Right ventricle myocardium superior (tissue), 1 donor: Measurements from ENCODE around the gene MALT1. TPM values are rescaled to one million over a fixed set of nuclear protein-coding genes. Genes with fewer than 3 reads are reported as not detected.
"Not testable (repeated sequence)": the region's sequence is repeated elsewhere in the genome, so short reads cannot be mapped to it uniquely, and the experiment has no call there.

ENCODE experiments used
- ATAC-seq: fragments of 200-7000 bp; cut with Tn5 transposase; one replicate; pipeline ENCODE4 v1.9.1; 2020; ENCODE audit warnings: mild to moderate bottlenecking; ENCODE audit not compliant: poor library complexity
- DNase-seq: peaks from one replicate; pipeline ENCODE4 v3.0.0-alpha.2; 2020
- intact Hi-C: fragments of 100-400 bp; cut with DNase I; formaldehyde crosslinking; loops from one replicate; pipeline ENCODE4 v1.11.2; 2022
- total RNA-seq: library from RNA; stranded (reverse); fragmentation: NEBNext Ultra II Directional; extraction: Animal tissue kit (Norgen Biotek cat#: 25700); gene quantifications from one replicate; pipeline ENCODE4 v1.2.1, GENCODE V29; 2021
- donor health status: DM: no; HTN: yes; CAD: no; lungs with severe emphysema.

Gene MALT1
- total RNA-seq, 1 donor from 2014 or later, result 10.2 TPM

GRCh38 chr18:58649966-58650816 lies 21.1 kb upstream of the MALT1 start:
- intact Hi-C loops, result no loop called here
- DNase-seq, result no peak
- no peak for ATAC-seq

- DNase-seq, intact Hi-C loops, ATAC-seq: not testable (repeated sequence)
These were observed 20.4 kb upstream of the MALT1 start for GRCh38 chr18:58650830-58651229.

DNA sequence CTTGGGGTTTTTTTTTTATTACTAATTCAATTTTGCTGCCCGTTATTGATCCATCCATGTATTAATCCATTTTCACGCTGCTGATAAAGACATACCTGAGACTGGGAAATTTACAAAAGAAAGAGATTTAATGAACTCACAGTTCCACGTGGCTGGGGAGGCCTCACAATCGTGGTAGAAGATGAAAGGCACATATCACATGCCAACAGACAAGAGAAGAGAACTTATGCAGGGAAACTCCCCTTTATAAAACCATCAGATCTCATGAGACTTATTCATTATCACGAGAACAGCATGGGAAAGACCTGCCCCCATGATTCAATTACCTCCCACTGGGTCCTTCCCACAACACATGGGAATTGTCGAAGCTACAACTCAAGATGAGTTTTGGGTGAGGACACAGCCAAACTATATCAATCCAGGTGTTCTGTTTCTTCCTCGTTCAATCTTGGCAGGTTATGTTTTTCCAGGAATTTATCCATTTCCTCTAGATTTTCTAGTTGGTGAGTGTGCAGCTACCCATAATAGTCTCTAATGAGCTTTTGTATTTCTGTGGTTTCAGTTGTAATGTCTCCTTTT lies 18.0 kb upstream of the MALT1 start:
- DNase-seq, intact Hi-C loops, ATAC-seq: not testable (repeated sequence)

- intact Hi-C loops, result no loop called here
- ATAC-seq (no peak), DNase-seq (no peak)
These were observed 17.3 kb upstream of the MALT1 start for GRCh38 chr18:58653814-58654509.

GRCh38 chr18:58654896-58655614 lies 16.2 kb upstream of the MALT1 start:
- DNase-seq (no peak), ATAC-seq (no peak)

DNA sequence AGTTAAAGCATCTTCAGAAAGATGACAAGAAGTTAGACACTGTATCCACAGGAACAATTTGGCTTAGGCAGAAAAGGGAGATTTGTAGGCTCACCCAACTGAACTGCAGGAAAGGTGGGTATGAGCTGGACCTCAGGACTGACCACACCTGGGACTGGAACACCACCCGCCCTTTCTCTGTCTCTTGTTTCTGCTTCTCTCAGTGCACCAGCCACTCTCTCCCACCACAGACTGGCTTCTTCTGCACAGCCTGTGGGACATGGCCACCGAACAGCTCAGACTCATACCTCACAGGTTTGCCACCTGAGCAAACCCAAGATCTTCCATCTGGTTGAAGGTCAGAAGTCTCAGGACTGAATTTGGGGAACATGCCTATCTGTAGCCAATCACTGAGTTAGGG lies 14.2 kb upstream of the MALT1 start:
- no peak for DNase-seq
- no peak for ATAC-seq
- intact Hi-C loops, result no loop called here

More at GRCh38 chr18:58654896-58655614, 16.2 kb upstream of the MALT1 start:
- intact Hi-C loops, result no loop called here

GRCh38 chr18:58657494-58657893 lies 13.8 kb upstream of the MALT1 start:
- ATAC-seq, result peak; percentile 18
- intact Hi-C loops, result no loop called here

GRCh38 chr18:58659691-58660090 lies 11.6 kb upstream of the MALT1 start:
- no peak for DNase-seq
- no peak for ATAC-seq
- intact Hi-C loops, result loop anchor here (10.0 kb wide), 1 partner anchor 135 kb away; no protein-coding TSS in a partner anchor

More at GRCh38 chr18:58657494-58657893, 13.8 kb upstream of the MALT1 start:
- no peak for DNase-seq

- ATAC-seq (no peak), DNase-seq (no peak)
- intact Hi-C loops, result loop anchor here (10.0 kb wide), 1 partner anchor 136 kb away; no protein-coding TSS in a partner anchor
These were observed 10.3 kb upstream of the MALT1 start for GRCh38 chr18:58660915-58661314.

DNA sequence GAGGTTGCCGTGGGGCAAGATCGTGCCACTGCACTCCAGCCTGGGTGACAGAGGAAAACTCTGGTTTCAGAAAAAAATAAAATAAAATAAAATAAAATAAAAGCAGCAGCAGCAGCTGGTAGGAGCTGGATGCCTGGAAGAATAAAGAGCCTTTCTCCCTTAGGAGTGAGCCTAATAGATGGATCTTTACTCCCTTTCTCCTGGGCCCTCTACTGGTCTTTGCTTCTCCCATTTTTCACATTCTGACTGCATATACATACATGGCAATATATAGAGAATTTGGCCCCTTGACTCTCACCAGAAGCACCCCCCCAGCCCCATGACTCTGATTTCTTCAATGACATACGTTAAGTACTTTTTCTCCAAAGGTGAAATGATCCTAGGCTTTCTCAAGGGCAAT lies 9.8 kb upstream of the MALT1 start:
- ATAC-seq, result peak; percentile 75
- intact Hi-C loops, result loop anchor here (10.0 kb wide), 1 partner anchor 137 kb away; no protein-coding TSS in a partner anchor

GRCh38 chr18:58662118-58662517 lies 9.1 kb upstream of the MALT1 start:
- intact Hi-C loops, result loop anchor here (10.0 kb wide), 1 partner anchor 137 kb away; no protein-coding TSS in a partner anchor
- DNase-seq, result no peak
- ATAC-seq, result no peak

More for the DNA sequence above, 9.8 kb upstream of the MALT1 start:
- DNase-seq, result no peak

GRCh38 chr18:58666176-58666575 lies 5.1 kb upstream of the MALT1 start:
- intact Hi-C loops, result loop anchor here (10.0 kb wide), 1 partner anchor 141 kb away; no protein-coding TSS in a partner anchor
- no peak for ATAC-seq
- DNase-seq, result no peak

- ATAC-seq, result no peak
- intact Hi-C loops, result loop anchor here (10.0 kb wide), 1 partner anchor 143 kb away; no protein-coding TSS in a partner anchor
- no peak for DNase-seq
These were observed 3.1 kb upstream of the MALT1 start for GRCh38 chr18:58668211-58668610.

DNA sequence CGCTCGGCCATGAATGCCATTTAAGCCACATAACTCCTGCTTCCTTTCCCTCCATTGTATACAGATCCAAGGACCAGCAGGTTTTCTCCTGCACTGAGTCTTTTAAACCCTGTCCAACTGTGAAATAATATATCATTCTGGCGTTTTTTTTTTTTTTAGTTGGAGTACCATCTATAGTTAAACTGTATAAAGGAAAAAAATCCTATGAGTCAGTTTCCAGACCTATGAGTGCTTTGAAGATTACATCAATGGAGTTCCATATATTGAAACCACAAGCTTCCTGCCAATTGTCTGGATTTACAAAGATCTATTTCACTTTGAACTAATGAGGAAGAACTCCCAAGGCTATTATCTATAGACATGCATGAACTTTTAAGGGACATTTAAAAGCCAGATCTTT lies 2.4 kb upstream of the MALT1 start:
- DNase-seq (no peak), ATAC-seq (no peak)
- intact Hi-C loops, result loop anchor here (10.0 kb wide), 1 partner anchor 144 kb away; no protein-coding TSS in a partner anchor

DNA sequence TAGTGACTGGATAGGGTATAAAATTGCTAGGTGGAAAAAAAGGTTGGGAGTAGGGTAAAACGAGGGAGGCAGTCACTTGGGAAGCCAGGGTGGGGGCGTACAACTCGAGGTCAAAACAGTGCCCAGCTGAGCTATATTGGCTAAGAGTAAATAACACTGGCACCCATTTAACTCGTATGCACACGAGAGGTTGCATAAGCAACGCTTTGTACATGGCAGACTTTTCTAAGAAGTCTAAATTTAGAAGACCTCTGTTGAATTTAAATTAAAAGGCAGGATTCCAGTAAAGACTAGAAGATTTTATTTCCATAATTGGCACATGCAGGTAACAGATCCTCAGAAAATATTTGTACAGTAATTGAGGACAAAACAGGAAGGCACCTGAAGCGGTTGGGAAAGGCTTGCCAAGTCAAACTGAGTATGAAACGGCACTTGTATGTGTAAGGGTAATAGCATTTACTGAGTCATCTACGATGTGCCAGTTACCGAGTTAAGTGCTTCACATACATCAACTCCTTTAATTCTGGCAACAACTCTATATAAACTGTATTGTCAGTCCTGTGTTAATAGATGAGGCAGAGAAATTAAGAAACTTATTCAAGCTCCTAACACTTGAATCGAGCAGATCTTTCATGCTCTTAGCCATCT lies 1.4 kb upstream of the MALT1 start:
- no peak for ATAC-seq

GRCh38 chr18:58670404-58671110 lies 708 bp upstream of the MALT1 start:
- ATAC-seq (peak; percentile 61), DNase-seq (no peak)
- intact Hi-C loops, result loop anchor here (10.0 kb wide), 1 partner anchor 94 kb away; no protein-coding TSS in a partner anchor

More for the DNA sequence above, 1.4 kb upstream of the MALT1 start:
- intact Hi-C loops, result loop anchor here (10.0 kb wide), 2 partner anchors 95 to 145 kb away; no protein-coding TSS in a partner anchor
- no peak for DNase-seq
